GF-D8 (cell line): ENCODE data around the gene HEXIM2.

Experiments
- DNase-seq: peaks from one replicate; lab custom pipeline; 2025; lab: John Stamatoyannopoulos, UW

HEXIM2 gene

GRCh38 chr17:45170280-45170930 lies 8.7 kb downstream of the HEXIM2 start:
- no peak for DNase-seq

GRCh38 chr17:45170931-45171337 lies 9.3 kb downstream of the HEXIM2 start:
- peak; percentile 4 for DNase-seq

GRCh38 chr17:45171338-45172231 lies 9.9 kb downstream of the HEXIM2 start:
- no peak for DNase-seq

- DNase-seq, result no peak
Measured at GRCh38 chr17:45172232-45172540, 10.5 kb downstream of the HEXIM2 start.

GRCh38 chr17:45172541-45173286 lies 11.0 kb downstream of the HEXIM2 start:
- peak; percentile 50 for DNase-seq

- no peak for DNase-seq
Measured at GRCh38 chr17:45175759-45176115, 14.1 kb downstream of the HEXIM2 start.

- no peak for DNase-seq
Measured at GRCh38 chr17:45177563-45177962, 15.9 kb downstream of the HEXIM2 start.

- DNase-seq, result no peak
Measured at GRCh38 chr17:45184144-45184543, 22.5 kb downstream of the HEXIM2 start.

- no peak for DNase-seq
Measured at GRCh38 chr17:45186801-45187354, 25.2 kb downstream of the HEXIM2 start.

GRCh38 chr17:45189009-45189408 lies 27.3 kb downstream of the HEXIM2 start:
- DNase-seq, result no peak

- no peak for DNase-seq
Measured at GRCh38 chr17:45190503-45191255, 29.0 kb downstream of the HEXIM2 start.

- no peak for DNase-seq
Measured at GRCh38 chr17:45195424-45195823, 33.7 kb downstream of the HEXIM2 start.

GRCh38 chr17:45197108-45197507 lies 35.4 kb downstream of the HEXIM2 start:
- no peak for DNase-seq

- peak; percentile 74 for DNase-seq
Measured at GRCh38 chr17:45197555-45198334, 36.1 kb downstream of the HEXIM2 start.

- peak; percentile 86 for DNase-seq
Measured at GRCh38 chr17:45200701-45201100, 39.0 kb downstream of the HEXIM2 start.

GRCh38 chr17:45201457-45201856 lies 39.8 kb downstream of the HEXIM2 start:
- no peak for DNase-seq

GRCh38 chr17:45201880-45202279 lies 40.2 kb downstream of the HEXIM2 start:
- DNase-seq, result peak; percentile 69

GRCh38 chr17:45218895-45219661 lies 57.4 kb downstream of the HEXIM2 start:
- no peak for DNase-seq
